OCI-M2 (cell line): Measurements from ENCODE around the gene ADRA1B.
"Not testable (repeated sequence)": the region's sequence is repeated elsewhere in the genome, so short reads cannot be mapped to it uniquely, and the experiment has no call there.

Experiments
- DNase-seq: peaks from one replicate; lab custom pipeline; 2025; ENCODE audit not compliant: unreplicated experiment; lab: John Stamatoyannopoulos, UW

Gene ADRA1B

DNA sequence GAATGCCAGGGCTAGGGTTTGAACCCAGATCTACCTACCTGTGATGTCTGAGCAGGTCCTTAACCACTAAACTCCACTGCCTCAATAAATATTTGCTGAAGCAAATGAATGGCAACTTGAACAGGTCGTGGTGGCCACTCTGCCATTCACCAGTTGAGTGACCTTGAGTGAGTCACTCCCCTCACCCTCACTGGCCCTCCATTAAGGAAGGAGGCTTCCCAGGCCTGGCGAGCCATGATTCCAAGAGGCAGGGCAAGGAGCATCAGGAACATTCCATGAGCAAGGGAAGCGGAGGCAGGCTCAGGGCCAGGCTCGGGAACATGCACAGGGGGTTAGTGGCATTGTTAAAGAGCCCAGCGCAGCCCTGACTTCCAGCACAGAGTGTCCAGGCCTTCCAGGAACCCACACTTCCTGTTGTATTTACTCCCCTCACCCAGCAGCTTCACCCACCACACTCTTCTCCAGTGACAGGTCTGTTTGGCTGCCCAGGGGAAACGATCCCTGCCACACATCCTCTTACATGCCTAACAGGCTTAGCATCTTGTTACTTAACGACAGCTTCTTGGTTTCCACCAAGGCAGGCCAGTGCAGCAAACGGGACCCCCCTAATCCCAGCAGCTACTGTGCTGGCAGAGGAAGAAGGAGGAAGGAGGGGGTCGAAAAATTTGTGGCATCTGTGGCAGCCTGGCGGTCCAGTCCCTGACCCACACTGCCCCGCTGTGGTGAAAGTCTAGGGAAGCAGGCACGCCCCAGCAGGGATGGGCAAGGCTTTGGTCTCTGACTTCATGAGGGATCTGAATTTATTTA is 49.0 kb downstream of the ADRA1B start:
- no peak for DNase-seq

DNA sequence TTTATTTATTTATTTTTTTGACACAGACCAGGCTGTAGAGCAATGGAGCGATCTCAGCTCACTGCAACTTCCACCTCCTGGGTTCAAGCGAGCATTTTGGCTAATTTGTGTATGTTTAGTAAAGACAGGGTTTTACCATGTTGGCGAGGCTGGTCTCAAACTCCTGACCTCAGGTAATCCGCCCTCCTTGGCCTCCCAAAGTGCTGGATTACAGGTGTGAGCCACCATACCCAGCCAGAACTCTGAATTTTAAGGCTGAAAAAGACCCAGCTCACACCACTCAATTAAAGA is 49.5 kb downstream of the ADRA1B start:
- DNase-seq: not testable (repeated sequence)

DNA sequence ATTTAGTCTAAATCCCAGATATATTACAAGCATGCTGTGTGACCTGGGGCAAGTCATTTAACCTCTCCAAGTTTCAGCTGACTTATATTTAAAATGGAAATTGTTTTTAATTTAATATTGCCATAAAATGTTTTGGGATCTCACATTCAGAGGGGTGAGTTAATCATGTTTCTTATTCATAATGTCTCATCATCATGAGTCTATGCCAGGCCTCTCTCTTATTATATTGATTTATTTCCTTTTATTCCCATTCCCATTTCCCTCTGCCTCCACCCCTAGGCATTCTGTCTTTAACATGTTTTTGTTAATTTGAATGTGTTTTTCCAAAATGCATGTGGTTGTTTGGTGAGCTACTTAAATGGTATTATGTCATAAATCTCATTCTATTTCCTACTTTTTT is 53.7 kb downstream of the ADRA1B start:
- DNase-seq: no peak

DNA sequence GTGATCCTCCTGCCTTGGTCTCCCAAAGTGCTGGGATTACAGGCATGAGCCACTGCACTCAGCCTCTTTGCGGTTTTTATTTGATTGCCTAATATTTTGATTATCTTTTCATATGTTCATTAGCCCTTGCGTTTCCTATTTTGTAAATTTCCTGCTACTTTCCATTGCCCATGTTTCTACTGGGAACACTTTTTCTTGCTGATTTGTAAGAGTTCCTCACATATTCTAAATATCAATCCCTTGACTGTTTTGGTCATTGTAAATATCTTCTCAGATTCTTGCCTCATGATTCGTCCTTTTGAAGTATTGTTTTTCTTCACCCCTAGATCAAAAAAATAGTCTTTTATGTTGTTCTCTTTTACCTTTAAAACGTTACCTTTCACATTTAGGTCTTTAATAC is 54.8 kb downstream of the ADRA1B start:
- no peak for DNase-seq

DNA sequence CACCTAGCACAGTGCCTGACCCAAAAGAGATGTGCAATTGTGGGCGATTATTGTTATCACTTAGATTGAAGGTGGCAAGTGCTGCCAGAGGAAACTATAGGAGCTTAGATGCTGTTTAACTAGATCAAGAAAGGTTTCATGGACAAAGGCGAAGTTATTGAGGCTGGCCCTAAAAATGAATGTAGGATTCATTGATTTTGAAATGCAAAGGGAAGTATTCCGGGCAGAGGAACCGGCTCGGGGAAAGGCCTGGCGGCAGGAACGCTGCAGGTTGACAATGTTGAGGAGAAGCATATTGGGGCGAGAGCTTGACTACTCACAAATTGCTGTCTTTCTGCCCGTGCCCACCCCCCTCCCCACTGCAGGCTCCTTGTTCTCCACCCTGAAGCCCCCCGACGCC is 55.2 kb downstream of the ADRA1B start:
- DNase-seq: no peak

DNA sequence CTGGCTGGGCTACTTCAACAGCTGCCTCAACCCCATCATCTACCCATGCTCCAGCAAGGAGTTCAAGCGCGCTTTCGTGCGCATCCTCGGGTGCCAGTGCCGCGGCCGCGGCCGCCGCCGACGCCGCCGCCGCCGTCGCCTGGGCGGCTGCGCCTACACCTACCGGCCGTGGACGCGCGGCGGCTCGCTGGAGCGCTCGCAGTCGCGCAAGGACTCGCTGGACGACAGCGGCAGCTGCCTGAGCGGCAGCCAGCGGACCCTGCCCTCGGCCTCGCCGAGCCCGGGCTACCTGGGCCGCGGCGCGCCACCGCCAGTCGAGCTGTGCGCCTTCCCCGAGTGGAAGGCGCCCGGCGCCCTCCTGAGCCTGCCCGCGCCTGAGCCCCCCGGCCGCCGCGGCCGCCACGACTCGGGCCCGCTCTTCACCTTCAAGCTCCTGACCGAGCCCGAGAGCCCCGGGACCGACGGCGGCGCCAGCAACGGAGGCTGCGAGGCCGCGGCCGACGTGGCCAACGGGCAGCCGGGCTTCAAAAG is 55.7 kb downstream of the ADRA1B start:
- no peak for DNase-seq

DNA sequence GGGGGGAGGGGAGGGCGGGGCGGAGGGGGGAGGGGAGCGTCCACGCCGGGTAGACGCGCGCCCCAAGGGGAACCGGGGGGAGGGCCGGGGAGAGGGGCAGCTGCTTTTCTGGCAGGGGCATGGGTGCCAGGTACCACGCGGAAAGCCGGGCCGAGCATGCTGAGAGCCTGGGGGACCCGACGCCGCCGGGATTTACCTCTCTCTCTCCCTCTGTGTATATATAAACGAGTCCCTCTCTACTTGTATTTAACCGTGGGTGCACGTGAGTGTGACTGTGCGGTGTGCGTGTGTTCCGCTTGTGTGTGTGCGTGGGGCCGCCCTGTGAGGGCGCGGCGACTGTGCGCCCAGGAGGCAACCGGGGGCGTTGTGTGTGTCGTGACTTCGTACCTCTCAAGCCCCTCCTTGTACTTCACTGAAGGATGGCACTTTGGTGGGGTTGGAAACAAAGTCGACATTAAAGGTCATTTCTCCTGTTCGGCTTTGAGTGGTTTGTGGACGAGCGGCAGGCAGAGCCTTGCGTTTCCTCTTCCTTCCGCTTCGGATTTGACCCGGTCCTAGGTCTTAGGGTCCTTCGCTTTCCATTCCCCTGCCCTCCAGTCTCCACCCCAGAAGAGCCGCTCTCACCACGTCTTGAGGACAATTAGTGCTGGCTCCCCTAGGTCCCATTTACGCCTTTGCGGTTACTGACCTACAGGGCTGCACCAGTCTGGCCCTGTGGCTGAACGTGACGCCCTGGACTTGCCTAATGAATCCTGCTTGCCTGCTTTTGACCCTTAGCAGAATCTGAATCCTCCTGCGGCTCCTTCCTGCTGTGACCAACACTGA is 56.5 kb downstream of the ADRA1B start:
- DNase-seq: no peak

DNA sequence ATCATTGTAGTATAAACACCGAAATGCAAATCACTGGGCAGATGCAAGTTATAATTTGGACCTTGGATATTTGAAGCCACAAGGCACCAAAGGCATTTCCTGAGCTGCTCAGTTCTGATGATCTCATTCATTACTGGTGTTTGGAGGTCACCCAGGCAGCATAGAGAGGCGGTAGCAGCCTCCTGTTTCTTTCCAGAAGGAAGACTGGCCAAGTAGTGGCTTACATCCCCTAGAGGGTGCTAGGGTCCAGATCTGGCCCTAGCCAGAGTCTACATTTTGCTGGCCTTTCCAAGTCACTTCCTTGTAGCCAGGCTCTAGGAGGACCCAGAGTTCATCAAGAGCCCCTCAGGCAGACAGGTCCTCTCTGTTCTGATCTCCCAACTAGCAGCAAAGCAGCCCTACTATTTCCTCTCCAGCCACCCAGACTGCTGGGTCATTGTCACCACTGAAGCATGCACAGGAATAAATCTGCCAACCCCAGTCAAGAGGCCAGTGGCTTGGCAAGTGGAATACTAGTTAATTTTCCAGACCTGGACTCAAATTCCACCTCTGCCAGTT is 59.3 kb downstream of the ADRA1B start:
- DNase-seq: no peak

DNA sequence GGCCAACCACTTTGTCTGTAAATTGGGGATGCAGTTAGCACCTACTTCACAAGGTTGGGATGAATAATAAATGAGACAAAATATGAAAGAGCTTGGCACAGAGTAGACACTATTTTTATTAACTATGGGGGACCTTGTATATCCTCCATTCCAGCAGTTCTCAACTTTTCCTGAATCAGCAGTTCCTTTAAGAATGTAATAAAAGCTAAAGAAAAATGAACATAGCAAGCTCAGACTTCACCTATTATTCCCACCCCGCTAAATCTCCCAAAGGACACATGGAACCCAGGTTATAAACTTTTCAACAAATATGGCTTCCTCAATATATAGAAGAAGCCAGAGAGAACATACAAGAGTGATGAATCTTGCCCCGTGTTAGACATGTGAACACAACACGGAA is 60.6 kb downstream of the ADRA1B start:
- DNase-seq: no peak

DNA sequence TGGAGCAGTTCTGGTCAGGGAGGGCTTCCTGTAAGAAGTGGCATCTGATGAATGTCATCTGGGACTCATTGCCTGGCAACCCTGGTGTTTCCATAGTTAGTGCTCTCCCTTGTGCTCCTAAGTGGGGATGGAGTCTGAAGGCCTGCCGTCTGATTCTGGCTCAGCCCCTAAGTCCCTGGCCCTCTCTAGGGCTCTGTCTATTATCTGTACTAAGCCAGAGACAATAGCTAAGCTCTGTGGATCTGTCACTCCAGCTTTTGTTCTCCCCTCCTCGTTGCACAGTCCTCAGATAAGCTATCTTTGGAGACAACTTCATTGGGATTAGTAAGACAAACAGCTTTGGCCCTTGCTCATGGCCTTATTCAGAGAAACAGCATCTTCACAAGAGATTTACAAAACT is 62.1 kb downstream of the ADRA1B start:
- no peak for DNase-seq

DNA sequence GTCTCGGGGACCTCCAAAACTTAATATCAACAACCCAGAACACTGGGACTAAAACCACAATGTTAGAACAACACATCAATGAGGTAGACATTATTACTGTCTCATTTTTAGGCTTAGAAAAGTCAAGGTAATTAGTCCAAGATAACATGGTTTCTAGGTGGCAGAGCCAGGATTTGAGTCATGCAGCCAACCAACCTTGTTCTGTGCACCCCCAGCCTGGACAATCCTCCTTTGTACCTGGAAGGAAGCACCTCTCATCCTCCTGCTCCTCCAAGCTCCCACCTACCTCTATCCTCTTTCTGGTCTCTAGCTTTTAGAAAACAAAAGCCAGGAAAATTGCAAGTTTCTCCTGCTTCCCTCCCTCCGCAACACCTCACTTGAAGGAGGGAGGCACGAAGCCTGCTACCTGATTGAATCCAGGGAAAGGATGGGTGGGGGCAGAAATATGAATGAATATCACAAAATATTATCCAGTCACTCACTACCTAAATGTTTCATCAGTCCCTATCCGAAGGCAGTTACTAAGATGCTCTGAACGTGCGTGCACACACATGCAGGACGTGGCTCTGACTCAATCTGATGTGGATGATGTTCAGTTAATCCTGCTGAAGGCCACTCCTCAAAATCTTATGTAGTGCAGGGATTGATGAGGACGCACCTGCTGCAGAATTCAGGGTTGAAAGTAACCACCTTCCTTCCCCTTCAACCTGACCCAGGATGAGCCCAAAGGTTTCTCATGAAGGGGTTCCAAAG is 66.3 kb downstream of the ADRA1B start:
- DNase-seq: no peak

DNA sequence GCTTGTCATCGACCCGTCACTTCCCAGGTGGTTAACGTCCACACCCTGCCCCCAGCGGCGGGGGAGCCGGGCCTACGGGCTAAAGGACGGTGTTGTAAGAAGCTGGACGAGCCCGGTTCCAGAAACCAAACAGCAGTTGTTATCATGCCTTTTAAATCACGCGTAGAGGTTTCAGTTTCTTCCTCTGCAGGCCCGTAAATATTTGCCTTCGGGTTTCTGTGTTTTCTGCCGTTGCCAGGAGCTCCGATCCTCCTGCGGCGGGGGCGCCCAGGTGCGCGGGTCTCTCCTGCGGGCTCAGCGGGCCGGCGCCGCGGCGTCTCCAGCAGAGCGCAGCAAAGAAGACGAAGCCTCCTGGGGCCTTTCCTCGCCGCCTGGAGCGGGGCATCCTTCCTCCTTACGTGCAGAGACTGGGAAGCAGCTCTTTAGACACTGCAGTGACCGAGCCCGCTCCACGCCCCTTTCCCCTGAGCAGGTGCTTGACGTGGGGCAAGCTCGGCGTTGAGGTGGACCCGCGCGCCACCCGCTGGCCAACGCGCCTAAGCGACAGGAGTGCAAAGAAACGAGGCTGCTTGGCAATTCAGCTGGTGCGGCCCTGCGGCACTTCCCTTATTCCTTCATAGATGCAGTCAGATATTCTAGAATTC is 70.9 kb downstream of the ADRA1B start:
- DNase-seq: no peak

DNA sequence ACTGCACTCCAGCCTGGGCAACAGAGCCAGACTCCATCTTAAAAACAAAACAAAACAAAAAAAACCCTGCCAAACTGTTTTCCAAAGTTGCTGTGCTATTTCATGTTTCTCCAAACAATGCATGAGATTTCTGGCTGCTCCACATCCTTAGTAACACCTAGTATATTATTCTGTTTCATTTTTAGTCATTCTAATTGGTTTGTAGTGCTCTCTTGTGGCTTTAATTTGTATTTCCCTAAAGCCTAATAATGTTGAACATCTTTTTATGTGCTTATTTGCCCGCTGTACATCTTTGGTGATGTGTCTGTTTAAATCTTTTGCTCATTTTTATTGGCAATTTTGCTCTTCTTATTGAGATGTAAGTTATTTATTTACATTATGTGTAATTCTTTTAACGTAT is 74.2 kb downstream of the ADRA1B start:
- no peak for DNase-seq

DNA sequence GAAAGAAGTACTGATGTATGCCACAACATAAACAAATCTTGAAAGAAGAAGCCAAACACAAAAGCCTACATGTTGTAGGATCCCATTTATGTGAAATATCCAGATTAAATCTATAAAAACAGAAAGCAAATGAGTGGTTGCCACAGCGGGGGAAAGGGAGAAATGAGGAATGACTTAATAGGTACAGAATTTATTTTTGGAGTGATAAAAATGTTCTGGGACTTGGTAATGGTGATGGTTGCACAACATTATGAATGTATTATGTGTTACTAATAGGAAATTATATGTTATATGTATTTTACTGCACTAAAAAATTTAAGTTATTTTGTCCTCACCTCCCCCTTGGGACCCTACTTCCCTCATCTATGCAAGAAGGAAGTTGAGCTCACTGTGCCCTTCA is 76.3 kb downstream of the ADRA1B start:
- no peak for DNase-seq

DNA sequence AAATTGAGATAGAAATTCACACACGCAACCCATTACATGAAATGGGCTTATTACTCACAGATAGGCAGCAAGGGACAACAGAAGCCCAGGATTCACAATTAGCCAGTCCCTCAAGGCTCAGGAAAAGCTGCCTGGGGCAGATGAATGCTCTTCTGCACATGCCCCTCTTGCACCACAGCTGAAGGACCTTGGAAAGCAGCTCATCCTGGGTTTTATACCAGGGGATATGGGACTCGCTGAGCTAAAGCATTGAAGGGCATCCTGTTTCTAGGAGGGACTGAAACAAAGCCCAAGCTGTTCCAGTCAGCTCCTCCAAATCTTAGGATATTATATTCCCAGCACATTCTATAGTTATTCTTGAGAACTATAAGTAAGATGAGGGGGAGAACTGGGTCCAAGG is 76.9 kb downstream of the ADRA1B start:
- no peak for DNase-seq

DNA sequence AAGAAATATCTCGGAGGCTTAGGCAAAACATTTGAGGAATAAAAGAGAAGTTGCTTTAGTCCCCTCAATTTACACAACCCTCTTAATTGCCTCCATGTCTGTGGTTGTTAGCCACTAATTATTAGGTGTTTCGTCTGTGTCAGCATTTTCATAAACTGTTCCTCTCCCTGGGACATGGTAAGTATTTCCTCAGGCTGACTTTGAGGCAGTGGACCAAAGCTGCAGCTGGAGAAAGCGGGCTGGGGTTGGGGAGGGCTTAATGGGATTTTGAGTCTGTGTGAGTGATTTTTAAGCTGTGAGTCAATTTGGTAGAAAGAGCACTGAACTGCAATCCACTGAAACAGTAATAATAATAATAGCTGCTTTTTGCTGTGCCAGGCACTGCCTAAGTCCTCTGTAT is 79.6 kb downstream of the ADRA1B start:
- no peak for DNase-seq

DNA sequence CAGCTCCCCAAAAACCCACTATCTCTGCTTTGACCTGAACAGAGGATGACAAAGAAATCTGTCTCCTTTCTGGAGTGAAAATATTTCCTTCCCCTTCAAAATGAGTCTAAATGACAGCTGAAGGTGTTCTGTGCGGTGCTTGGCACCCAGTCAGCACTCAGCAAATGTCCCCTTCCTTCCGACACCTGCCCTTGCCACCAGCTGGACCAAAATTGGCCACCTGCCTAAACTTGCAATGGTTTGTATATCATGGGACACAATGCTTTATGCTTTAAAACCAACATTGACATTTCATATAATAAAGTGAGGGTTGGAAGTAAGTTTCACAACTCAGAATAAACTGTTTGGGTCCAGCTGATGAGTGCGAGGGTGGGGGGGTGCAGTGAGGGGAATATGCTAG is 85.2 kb downstream of the ADRA1B start:
- DNase-seq: no peak

DNA sequence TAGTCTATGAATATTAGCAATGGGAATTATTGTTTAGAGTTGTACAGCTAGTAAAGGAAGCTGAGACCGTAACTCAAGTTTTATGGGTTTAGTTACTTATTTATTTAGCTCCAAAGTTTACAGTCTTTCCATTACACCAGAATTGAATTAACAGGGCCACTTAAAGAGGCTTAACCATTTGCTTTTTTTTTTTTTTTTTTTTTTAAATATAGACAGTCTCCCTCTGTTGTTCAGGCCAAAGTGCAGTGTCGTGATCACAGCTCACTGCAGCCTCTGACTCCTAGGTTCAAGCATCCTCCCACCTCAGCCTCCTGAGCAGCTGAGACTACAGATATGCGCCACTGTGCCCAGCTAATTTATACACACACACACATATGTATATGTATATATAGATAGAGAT is 91.2 kb downstream of the ADRA1B start:
- DNase-seq: no peak

DNA sequence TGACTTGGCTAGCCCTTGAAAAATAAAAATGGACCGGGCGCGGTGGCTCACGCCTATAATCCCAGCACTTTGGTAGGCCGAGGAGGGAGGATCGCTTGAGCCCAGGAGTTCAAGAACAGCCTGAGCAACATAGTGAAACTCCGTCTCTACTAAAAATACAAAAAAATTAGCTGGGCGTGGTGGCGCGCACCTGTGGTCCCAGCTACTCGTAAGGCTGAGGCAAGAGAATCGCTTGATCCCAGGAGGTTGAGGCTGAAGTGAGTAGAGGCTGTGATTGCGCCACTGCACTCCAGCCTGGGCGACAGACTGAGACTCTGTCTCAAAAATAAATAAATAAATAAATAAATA is 92.2 kb downstream of the ADRA1B start:
- not testable (repeated sequence) for DNase-seq

DNA sequence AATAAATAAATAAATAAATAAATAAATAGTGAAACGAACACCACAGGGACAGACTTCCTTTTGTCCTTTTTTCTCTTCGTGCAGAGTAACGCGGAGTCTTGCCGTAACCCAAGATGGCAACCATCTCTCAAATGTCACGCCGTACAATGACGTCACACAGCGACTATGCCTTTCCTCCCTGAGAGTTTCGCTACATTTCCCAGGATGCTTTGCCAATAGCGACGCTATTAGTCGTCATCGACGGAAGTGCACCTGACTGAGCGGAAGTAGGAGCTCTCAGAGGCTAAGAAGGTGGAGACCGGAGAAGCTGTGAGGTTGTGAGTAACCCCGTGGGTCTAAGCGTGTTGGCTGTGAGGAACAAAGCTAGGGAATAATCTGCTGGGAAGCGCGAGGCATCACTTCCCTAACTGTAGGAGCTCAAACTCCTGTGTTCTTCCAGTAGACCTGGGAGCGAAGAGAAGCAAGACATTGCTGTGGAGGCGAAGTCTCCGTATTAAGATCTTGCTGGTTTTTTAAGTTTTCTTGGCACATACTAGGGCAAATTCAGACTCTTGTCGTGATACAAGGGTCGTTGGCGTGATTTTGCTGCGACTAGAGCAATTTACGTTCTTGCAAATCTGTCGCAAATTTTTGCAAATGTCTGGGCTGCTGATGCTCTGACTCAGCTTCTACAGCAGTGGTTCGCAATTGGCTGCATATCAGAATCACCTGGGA is 92.8 kb downstream of the ADRA1B start, which contains the start of gene TTC1:
TSS of gene TTC1 (plus strand) at position 263 of the 714 bp plus-strand sequence. CDS start 1,390 bp downstream, outside the sequence.
- peak; percentile 70 for DNase-seq
